Epithelial cell of prostate (primary cell): ENCODE measurements around the gene MAPK12.

ENCODE experiments used
- DNase-seq: peaks from one replicate; pipeline ENCODE4 v3.0.0-alpha.2; 2011; ENCODE audit warnings: low read depth, low spot score
- H3K27ac ChIP-seq: fragments of 450-650 bp; 2 replicates; pipeline ENCODE4 v1.5.1; 2017; ENCODE audit warnings: mild to moderate bottlenecking

MAPK12 gene

DNA sequence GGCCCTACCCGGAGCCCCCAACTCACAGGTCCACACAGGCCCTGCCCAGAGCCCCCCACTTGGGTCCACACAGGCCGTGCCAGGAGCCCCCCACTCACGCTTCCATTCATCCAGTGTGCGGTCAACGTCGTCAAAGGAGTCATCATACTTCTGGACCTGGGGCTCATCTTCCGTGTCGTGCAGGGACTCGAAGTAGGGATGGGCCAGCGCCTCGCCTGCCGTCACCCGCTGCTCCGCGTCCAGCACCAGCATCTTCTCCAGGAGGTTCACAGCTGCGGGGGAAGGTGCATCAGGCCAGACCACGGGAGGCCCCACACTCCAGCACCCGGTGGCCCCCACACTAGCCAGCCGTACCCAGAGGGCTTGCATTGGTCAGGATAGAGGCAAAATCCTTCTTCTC lies 6.4 kb downstream of the MAPK12 start:
- H3K27ac ChIP-seq, result no peak overlapping the region

DNA sequence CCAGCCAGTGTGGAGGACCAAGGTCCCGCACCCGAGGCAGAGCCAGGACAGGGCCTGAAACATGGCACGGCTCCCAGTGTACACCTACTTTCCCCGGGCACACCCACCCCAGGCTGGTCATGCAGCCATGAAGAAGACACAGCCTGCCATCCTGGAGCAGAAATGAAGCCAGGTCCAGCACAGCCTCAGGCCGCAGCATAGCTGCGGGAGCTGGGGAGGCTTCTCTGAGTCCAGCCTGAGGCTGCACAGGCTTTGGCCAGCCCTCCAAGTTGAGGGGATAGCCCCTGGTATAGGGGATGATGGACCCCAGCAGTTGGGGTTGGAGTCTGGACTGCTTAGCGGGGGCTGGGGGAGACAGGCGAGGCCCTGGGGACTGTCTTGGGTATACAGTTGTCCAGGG lies 7.5 kb downstream of the MAPK12 start:
- DNase-seq, result no peak
- no peak overlapping the region for H3K27ac ChIP-seq

More for the DNA sequence above, 6.4 kb downstream of the MAPK12 start:
- no peak for DNase-seq

DNA sequence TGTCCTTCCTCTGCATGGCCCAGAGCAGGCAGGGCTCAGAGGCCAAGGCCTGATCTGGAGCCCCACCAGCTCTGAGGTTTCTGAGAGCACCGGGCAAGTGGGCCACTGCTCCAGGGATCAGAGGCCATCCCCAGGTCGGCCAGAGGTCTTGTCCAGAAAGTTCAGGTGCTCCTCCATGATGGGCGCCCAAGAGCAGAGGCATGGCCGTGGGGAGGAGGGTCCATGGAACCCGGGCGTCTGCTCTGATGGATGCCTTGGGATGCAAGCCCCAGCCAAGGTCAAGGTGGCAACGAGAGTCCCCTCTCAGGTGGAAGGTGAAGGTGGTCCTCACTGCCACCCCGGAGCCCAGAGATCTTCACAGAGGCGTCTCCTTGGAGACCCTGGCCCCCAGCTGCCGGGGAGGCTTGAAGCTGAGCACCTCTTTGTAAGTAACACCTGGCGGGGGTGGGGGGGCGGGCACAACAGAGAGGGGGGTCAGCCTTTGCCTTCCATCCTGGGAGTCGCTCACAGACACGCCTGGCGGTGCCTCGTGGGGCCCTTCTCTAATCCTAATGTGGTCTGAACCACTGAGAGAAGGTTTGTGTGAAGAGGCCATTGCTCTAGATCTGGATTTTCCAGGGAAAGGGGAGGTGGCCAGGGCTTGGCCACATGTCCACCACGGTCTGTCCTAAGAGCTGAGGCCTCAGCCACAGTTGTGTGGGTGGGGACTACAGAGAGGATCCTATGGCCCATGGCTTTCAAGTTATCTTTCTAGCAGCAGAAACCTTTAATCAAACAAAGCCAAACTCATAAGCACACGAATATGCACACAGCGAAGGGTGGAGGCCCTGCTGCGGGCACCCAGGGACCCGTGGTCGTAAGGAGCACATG lies 8.2 kb downstream of the MAPK12 start:
- DNase-seq, result no peak
- no peak overlapping the region for H3K27ac ChIP-seq

GRCh38 chr22:50252082-50253045 lies 9.1 kb downstream of the MAPK12 start:
- no peak for DNase-seq
- peak overlapping the region; percentile 32 for H3K27ac ChIP-seq

DNA sequence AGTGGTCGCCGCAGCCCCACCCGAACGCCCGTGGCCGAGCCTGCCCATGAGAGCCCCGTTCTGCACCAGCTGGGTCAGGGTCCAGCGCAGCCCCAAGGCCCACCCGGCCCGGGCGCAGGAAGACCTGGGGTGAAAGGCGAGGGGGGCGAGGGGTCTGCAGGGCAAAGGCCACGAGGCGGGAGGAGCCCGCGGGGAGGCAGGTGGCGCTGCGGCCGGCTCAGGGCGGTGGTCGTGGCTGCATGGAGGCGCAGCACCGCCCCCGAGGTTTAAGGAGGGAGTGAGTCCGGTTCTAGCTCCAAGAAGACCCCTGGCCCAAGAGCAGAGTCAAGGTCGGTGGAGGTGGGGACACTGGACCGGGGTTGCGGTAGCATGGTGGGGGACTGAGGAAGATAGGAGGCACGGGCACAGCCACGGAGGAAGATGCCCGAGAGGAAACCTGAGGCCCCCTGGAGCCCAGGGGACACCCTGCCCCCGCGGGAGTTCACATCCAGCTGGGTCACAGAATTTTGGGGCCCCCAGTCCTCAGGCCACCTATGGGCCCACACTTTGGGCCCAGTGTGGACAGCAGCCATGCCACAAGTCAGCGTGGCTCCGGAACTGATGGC lies 9.9 kb downstream of the MAPK12 start:
- H3K27ac ChIP-seq, result peak overlapping the region; percentile 32
- no peak for DNase-seq

DNA sequence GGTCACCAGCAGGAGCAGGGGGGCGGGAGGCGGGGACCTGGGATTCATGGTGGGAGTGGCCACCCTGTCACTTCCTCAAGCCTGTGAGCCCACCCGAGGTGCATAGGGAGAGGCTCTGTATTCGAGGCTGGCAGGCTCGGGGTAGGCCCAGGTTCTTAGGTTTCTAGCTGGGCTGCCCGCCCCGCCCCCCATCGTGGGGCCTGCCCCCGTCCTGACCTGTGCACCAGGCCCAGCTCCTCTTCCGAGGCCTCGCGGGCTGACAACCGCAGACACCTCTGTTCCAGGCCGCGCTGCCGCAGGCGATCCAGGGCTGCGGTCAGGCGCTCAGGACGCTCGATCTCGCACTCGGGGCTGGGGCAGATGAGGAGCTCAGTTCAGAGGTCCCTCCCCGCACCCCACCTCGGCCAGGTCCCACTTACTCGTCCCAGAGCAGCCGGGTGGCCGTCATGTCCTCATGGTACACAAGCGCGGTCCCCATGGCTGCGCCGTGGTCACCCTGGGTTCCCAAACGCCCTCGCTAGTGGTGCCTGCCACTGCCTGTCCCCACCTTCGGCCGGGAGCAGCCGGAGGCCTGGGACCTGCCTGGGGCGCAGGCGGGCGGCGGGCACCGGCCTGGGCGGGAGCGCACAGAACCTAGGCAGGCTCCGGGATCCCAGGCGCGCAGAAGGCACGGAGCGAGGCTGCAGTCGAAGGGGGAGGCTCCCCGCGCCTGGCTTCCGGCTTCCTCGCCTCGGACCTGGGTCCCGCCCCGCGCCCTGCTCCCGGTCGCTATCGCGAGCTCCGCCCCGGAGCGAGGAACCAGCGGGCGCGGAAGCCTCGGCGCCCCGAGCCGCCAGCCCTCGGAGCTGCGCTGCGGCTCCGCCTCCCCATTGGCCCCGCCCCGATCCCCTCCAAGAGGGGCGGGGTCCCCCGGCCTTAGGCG lies 10.7 kb downstream of the MAPK12 start, which contains the start of gene HDAC10:
HDAC10 (minus strand) TSS at position 711 of the 922 bp plus-strand sequence; CDS start at position 478, 233 bp downstream.
- no peak for DNase-seq
- peak within 1 kb of the TSS; percentile 32 for H3K27ac ChIP-seq

DNA sequence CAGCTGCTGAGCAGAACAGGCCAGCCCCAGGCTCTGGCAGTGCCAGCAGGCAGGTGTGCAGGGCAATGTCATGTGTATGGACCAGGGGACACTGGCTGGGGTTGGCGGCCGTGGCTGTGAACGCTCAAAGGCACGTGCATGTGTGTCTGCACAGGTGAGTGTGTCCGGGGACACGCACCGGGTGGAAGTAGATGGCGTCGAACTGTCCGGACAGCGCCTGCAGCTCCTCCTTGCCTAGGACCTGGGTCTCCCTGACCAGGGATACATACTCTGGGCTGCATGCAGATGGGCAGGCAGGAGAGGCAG lies 11.3 kb downstream of the MAPK12 start:
- DNase-seq, result no peak
- no peak overlapping the region for H3K27ac ChIP-seq

DNA sequence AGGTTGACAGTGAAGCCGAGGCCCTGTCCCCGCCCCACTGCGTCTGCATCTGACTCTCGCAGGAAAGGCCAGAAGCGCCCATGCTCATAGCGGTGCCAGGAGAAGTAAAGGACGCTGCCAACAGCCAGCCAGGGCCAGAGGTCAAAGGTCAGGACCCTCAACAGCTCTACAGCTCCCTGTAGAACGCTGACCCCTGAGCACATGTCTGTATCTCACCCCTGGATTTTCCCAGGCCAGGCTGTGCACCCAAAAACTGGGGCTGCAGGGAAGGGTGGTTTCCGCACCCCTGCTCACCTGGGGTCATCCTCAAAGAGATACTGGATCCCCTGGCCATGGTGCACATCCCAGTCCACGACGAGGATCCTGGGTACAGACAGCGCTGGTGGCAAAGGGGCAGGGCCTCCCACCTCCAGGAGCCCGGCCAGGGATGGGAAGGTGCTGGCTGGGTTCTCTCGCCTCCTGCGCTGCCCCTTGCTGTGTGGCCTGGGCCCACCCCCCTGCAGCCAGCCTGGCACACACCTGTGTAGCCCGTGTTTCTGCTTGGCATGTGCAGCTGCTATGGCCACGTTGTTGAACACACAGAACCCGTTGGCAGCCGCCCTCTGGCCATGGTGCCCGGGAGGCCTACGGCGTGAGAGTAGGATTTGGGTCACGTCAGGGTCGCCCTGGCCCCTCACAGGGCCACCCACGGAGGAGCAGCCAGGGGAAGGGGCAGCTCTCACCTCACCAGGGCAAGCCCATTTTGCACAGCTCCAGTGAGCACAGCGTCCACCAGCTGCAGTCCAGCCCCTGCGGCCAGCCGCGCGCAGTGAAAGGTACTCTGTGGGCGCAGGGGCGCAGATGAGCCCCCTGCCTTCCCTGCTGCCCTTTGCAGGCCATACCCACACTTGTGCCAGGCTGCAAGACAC lies 11.9 kb downstream of the MAPK12 start:
- no peak overlapping the region for H3K27ac ChIP-seq
- DNase-seq, result no peak

DNA sequence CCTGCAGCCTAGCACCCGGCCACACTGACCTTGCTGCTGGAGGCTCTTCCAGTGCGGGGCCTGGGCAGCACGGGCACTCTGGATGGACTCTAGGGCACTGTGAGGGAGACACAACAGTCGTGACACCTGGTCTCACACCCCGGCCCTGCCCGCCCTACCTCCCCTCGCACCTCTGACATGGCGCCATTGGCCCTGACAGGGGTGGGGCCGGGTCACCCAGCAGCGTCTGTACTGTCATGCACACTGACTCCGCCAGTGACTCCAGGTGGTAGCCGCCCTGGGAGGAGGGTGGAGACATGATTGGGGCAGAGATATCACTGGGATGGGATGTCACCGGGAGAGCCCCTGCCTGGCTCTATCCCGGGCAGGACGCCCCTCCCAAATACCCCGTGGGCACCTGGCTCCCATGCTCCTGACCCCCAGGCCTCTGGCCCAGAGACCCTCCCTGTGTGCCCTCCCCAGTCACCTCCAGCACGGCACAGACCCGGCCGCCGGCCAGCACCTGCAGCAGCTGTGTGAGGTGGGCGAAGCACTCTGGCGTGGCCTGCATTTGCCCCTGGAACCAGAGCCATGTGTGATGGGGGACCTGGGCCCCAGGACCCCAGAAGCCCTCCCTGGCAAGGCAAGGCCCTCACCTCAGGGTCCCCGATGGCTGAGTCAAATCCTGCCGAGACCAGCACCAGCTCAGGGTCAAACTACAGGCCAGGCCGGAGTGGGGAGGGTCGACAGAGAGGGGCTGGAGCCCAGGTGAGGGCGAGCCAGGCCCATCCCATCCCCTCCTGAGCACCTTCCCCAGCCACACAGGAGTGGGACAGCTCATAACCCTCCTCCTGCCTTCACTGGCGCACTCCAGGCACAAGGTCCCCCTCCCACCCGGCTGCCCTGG lies 13.0 kb downstream of the MAPK12 start:
- no peak for DNase-seq
- no peak overlapping the region for H3K27ac ChIP-seq

DNA sequence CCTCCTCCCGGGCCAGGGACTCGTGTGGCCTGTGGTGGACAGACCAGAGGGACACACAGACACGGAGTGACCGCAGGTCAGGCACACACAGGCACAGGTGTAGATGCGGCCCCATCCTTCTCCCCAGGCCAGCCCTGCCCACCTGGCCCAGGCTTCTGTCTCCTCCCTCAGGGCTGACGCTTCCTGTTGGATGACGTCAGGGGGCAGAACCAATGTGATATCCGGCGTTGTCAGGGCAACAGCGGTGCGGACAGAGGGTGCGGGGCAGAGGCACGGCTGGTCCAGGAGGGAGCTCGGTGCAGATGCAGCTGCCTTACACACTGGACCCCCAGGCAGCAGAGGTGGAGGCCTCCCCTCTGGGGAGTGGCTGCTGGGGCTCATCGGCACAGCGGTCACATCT lies 13.7 kb downstream of the MAPK12 start:
- H3K27ac ChIP-seq, result no peak overlapping the region
- no peak for DNase-seq

DNA sequence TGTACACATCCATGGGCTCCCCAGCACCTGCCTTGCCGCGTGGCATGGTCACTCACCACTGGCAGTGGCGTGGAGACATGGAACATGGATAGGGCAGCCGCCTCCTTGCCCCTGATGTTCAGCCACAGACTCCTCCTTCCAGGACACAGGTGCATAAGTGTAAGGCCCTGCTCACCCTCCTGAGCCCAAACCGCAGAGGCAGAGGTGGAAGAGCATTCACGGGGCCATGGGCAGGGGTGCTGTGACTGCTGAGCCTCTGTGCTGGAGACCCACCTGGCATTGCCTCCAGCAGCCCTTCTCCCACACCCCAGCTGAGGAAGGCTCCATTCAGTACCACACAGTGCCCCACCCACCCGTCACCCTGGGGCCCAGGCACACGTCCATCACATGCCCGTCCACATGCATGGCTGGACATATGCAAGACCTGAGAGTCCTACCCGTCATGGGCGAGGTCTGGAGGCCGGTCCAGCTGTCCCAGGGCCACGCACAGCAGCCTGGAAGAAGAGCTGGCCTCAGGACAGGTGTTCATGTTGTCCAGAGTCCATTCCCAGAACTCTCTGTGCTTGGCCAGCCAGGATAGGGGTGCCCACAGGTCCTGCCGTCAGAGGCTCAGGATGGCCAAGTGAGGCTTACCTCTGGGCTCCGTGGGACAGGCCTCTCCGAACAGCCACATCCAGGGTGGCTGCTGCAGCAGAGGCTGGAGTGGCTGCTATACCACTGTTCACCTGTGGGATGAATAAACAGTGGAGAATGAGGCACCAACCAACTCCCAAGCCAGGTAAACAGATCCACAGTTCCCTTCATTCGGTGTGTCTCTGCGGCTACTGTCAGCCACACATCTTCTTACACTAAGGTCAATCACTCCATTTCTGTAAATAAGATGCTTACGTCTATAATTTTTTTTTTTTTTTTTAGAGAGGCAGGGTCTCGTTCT lies 15.0 kb downstream of the MAPK12 start:
- no peak for DNase-seq

GRCh38 chr22:50245214-50246072 lies 16.0 kb downstream of the MAPK12 start:
- H3K27ac ChIP-seq, result peak overlapping the region; percentile 86
- no peak for DNase-seq

More for the DNA sequence above, 15.0 kb downstream of the MAPK12 start:
- H3K27ac ChIP-seq, result no peak overlapping the region

DNA sequence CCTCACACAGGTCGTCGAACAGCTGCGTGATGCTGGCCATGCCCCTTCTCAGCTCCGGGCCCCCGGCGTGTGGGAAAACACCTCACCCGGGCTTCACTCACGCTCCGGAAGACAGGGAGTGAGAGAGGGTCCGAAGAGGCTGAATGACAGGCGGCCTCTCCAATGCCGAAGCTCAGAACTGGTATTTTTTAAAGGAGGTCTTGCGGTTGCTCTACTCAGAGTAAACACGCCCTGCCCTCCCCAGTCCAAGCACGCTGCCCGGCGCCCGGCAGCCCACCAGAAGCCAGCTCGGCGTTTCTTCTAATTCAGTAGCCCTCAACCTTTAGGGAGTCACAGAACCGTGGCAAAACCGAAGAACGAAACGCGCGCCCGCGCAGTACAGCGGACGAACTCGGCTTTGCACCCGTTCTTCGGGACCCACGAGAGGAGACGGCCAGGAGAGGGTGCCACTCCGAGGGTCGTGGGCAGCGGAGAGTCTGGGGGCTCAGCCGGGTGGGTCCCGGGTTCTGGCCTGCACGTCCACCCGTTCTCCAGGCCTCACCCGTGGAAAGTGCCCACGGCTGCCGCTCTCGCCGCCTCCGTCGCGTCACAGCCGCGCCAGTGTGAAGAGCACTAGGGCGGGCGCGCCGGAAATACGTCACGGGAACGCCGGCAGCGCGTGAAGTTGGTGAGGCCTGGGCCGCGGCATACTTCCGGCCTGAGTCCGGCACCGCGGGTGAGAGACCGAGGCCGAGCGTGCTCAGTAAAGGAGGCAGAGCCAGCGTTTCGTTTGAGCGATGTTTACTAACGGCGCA lies 16.9 kb downstream of the MAPK12 start, which contains the start of gene TUBGCP6:
TUBGCP6 (minus strand) TSS at position 604 of the 794 bp plus-strand sequence; CDS start at position 40, 564 bp downstream.
- DNase-seq, result peak; percentile 51
- peak within 1 kb of the TSS; percentile 86 for H3K27ac ChIP-seq

GRCh38 chr22:50243685-50244419 lies 17.6 kb downstream of the MAPK12 start:
- H3K27ac ChIP-seq, result peak overlapping the region; percentile 86
- no peak for DNase-seq
